NCI-H2029 treated with DMSO at 0.1 percent for 48 hours (cell line): ENCODE results near the gene ANO4.
"Not testable (repeated sequence)": the region's sequence is repeated elsewhere in the genome, so short reads cannot be mapped to it uniquely, and the experiment has no call there.

Experiments
- DNase-seq: peaks from one replicate; lab custom pipeline; 2025; lab: John Stamatoyannopoulos, UW

ANO4 gene

DNA sequence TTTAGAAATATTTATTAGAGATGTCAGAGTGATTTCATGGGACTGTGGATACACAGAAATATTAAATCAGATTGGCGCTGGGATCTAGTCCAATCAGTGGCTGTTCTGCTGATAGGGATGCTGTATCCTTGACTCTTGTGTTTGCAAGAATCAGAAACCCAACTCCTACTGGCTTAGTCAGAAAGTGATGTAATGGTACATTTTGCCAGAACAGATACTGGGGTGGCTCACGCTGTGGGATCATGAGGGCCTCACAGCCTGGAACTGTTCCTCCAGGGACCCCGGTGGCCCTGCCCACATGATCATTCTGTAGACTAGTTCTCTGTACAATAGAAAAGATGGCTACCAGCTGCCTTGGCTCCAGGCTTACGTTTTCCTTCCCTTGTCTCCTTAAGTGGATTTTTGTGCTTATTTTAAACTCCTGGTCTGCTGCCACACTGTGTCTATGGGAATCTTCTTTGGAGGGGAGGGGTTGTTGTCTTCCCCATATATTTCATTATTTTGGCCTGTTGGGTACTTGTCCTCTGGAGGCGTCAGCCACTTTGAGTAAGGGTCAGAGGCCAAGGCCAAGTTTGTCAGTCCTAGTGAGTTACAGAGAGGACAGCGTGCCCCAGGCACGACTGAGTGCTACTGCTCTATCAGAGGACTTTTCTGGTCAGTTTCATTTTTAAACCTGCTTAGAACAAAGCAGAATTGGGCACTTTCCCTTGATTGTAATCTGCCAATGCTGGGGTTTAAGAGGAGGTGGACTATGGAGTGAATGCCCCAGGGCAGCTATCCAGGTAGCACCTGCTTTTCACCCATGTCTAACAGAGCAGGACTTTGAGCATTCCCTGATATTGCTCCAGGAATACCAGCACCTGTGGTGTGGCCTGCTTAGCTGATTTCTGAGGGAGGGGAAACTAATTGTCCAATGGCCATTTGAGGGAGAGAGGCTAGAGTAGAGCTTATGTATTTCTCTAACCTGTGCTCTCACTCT is 251.2 kb downstream of the ANO4 start:
- DNase-seq = no peak

GRCh38 chr12:101047652-101048051 is 253.1 kb downstream of the ANO4 start:
- DNase-seq = no peak

- DNase-seq = no peak
Measured at GRCh38 chr12:101050631-101051030, 256.1 kb downstream of the ANO4 start.

- DNase-seq = no peak
Measured at GRCh38 chr12:101051151-101051550, 256.6 kb downstream of the ANO4 start.

- DNase-seq = no peak
Measured at GRCh38 chr12:101051901-101052550, 257.4 kb downstream of the ANO4 start.

DNA sequence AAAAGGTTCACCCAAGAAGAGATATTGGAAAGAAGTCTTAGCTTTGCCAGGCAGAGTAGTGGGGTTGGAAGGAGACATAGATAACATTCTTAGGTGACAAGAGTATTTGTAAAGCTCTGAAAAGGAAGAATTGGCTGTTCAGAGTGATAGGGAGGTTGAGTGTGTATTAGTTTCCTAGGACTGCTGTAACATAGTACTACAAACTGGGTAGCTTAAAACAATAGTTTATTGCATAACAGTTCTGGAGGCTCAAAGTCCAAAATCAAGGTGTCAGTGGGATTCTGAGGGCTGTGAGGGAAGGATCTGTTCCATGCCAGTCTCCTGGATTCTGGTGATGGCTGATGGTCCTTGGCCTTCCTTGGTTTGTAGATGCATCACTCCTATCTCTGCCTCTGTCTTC is 258.6 kb downstream of the ANO4 start:
- DNase-seq = no peak

DNA sequence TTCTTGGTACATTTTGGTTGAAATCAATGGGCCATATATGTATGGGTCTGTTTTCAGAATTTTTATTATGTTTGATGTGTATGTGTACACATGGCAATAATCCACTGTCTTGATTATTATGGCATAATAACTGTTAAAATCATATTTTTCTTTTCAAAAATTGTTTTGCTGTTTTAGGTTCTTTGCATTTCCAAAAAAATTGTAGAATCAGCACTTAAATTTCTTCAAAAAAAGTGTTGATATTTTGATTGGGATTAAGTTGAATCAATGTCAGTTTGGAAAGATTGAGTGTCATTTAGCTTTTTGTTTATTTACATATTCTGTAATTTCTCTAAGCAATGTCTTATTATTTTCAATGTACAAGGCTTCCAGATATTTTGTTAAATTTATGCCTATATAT is 261.4 kb downstream of the ANO4 start:
- DNase-seq = no peak

DNA sequence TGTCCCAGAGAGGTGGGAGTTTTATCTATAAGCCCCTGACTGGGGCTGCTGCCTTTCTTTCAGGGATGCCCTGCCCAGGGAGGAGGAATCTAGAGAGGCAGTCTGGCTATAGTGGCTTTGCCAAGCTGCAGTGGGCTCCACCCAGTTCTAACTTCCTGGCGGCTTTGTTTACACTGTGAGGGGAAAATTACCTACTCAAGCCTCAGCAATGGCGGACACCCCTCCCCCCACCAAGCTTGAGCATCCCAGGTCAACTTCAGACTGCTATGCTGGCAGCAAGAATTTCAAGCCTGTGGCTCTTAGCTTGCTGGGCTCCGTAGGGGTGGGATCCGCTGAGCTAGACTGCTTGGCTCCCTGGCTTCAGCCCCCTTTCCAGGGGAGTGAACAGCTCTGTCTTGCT is 267.9 kb downstream of the ANO4 start:
- DNase-seq = not testable (repeated sequence)

DNA sequence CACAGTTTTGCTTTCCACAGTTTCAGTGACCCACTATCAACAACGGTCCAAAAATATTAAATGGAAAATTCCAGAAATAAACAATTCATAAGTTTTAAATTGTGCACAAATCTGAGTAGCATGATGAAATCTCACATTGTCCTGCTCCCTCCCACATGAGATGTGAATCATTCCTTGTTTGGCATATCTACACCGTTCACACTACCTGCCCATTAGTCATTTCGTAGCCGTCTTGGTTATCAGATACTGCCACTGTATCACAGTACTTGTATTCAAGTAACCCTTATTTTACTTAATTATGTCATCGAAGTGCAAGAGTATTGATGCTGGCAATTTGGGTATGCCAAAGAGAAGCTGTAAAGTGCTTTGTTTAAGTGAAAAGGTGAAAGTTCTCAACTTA is 270.1 kb downstream of the ANO4 start:
- no peak for DNase-seq

DNA sequence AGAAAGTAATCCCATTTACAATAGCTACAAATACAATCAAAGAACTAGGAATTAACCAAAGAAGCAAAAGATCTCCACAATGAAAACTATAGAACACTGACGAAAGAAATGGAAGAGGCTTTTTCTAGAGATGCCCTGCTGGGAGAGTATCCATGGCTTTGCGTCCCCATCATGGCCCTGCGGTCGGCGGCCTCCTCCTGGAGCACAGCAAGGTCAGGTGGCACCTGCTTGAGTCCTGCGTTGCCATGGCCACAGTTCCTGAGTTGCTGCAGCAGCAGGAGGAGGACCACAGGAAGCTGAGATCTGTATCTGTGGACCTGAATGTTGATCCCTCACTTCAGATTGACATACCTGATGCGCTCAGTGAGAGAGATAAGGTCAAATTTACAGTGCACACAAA is 271.9 kb downstream of the ANO4 start:
- DNase-seq = no peak

DNA sequence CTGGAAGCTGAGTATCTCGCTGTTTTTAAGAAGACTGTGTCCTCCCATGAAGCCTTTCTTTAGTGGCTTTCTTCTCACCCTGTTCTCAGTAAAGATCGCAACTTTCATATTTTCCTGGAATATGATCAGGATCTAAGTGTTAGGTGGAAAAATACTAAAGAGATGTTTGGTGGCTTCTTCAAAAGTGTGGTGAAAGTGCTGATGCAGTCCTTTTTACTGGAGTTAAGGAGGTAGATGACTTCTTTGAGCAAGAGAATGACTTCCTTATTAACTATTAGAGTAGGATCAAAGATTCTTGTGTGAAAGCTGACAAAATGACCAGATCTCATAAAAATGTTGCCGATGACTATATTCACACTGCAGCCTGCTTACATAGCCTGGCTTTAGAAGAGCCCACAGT is 273.8 kb downstream of the ANO4 start:
- no peak for DNase-seq

DNA sequence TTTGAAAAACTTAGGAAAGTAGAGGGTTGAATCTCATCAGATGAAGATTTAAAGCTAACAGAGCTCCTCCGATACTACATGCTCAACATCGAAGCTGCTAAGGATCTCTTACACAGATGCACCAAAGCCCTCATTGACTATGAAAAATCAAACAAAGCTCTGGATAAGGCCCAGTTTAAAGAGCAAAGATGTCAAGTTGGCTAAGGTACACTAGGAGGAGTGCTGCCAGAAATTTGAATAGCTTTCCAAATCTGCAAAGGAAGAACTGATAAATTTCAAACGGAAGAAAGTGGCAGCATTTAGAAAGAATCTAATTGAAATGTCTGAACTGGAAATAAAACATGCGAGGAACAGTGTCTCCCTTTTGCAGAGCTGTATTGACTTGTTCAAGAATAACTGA is 274.3 kb downstream of the ANO4 start:
- no peak for DNase-seq

GRCh38 chr12:101074940-101075680 is 280.5 kb downstream of the ANO4 start:
- DNase-seq = no peak

DNA sequence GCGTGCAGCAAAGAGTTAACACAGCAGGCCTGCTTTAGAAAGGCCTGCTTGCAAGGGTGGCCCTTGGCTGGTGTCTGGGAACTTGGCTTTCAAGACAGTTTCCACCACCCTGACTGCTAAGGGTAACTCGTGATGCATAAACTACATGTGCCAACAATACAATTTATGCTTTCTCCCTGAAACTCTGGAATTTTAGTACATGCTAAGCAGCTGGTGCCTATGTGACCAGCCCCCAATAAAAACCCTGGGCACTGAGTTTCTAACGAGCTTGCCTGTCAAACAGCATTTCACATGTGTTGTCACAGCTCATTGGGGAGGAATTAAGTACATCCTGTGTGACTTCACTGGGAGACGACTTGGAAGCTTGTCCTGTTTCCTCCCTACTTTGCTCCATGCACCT is 282.3 kb downstream of the ANO4 start:
- DNase-seq = no peak

- no peak for DNase-seq
Measured at GRCh38 chr12:101077791-101078528, 283.4 kb downstream of the ANO4 start.

DNA sequence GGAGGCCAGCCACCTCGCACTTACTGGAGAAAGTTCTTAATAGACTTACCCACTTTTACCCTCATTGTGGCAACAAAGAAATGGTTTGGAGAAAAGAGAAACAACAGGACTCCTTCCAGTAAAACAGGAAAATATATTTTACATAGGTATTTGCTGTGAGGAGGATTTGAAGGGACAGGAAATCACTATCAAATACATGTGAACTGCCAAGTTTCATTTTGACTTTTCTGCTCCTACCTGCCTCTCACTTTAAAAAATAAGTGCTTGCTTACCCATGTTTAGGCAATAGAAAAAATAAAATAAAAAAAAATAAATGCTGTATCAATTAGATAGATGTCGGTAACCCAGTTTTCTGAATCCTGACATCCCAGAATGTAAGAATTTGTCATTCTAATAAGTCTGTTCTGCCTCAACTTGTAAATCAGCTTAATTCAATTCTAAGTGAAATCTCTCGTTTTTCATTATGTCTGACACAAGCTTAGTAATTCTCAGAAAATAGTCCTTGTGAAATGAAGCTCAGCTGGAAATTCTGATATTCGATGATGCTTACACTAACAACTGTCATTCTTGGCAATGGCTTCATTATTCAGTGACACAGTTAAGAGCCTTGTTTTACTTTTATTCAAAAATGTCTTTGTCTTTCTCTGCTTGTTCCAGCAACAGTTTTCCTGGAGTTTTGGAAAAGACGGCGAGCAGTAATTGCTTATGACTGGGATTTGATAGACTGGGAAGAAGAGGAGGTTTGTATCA is 284.1 kb downstream of the ANO4 start:
- DNase-seq = no peak

GRCh38 chr12:101082706-101083105 is 288.1 kb downstream of the ANO4 start:
- DNase-seq = no peak

- DNase-seq = peak; percentile 43
Measured at GRCh38 chr12:101086490-101087135, 292.0 kb downstream of the ANO4 start.

DNA sequence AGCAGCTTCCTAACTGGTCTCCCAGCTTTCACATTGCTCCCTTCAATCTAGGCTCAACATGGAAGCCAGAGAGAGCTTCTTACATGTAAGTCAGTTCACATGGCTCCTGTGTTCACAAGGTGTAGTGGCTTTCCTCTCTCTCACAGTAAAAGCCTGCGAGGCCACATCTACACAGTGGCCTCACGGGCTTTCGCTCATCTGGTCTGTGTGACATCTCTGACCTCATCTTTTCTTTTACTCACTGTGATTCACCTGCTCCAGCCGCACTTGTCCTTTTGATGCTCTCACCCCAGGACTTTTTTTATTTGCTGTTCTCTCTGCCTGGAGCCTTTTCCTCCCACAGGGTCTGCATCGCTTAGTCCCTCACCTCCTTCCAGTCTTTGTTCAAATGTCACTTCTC is 293.3 kb downstream of the ANO4 start:
- DNase-seq = no peak

- no peak for DNase-seq
Measured at GRCh38 chr12:101089271-101089670, 294.7 kb downstream of the ANO4 start.

DNA sequence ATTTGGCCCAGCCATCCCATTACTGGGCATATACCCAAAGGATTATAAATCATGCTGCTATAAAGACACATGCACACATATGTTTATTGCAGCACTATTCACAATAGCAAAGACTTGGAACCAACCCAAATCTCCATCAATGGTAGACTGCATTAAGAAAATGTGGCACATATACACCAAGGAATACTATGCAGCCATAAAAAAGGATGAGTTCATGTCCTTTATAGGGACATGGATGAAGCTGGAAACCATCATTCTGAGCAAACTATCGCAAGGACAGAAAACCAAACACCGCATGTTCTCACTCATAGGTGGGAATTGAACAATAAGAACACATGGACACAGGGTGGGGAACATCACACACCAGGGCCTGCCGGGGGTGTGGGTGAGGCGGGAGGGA is 295.6 kb downstream of the ANO4 start:
- DNase-seq = not testable (repeated sequence)
